ENCODE results near the gene TMEM121B. TPM values are rescaled to one million over a fixed set of nuclear protein-coding genes. Genes with fewer than 3 reads are reported as not detected.

TMEM121B gene
- total and polyA plus RNA-seq, 2 experiments from 2014 or later: 2.0 to 7.2 TPM

GRCh38 chr22:17167486-17167885, 46.3 kb upstream of the TMEM121B start (continued):
- TF ChIP-seq, protein P1, sequence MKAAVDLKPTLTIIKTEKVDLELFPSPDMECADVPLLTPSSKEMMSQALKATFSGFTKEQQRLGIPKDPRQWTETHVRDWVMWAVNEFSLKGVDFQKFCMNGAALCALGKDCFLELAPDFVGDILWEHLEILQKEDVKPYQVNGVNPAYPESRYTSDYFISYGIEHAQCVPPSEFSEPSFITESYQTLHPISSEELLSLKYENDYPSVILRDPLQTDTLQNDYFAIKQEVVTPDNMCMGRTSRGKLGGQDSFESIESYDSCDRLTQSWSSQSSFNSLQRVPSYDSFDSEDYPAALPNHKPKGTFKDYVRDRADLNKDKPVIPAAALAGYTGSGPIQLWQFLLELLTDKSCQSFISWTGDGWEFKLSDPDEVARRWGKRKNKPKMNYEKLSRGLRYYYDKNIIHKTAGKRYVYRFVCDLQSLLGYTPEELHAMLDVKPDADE (IDR thresholded peaks at IDR 0.05): no peak

DNA sequence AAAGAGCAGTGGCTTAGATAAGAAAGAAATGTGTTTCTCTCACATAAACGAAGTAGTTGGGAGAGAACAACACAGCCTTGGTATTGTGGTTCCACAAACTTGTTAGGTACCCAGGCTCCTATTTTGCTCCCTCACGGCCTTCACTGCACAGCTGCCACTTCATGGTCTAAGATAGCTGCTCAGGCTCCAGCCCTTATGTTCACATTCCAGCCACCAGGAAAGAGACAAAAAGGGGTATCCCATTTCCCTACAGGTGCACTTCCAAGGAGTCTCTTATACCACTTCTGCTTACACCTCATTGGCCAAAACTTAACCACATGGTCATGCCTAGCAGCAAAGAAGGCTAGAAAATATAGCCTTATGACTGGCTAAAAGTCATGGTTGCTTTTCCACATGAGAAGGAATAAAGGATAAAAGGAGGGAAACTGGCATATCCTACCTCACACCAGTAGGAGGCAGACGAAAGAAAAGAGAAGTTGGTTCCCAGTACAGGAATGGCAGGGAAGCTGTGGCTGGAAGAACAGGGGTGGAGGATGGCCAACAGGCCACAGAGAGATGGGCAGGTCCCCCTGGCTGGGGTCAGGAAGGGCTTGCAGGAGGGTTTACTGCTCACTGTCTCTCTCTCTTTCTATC, 43.3 kb upstream of the TMEM121B start:
- Histone ChIP-seq H2AFZ (no peak overlapping the region), H3K27ac (ENCODE audit: low read depth) (no peak overlapping the region), H4K20me1 (replicated peaks; ENCODE audit: insufficient read depth) (no peaks in the 10 kb centered on the region), H3K9me2 (ENCODE audit: insufficient read depth) (no peaks in the 10 kb centered on the region), H3K79me2 (replicated peaks; ENCODE audit: insufficient read depth) (no peaks in the 10 kb centered on the region), H3F3A (replicated peaks; ENCODE audit: low read depth) (no peaks in the 10 kb centered on the region; the same call in 1 of the 2 replicates), H3K27me3 (ENCODE audit: insufficient read depth) (peaks cover 7% of the 10 kb centered on the region; the same call in 1 of the 2 replicates), H3K4me2 (no peak overlapping the region), H3K4me3 (no peak overlapping the region), H3K4me1 (ENCODE audit: insufficient read depth) (peaks cover 5% of the 10 kb centered on the region; the same call in 1 of the 2 replicates), H3K36me3 (ENCODE audit: insufficient read depth) (no peaks in the 10 kb centered on the region)
- DNase-seq (ENCODE audit: low spot score): peak; percentile 76
- peak; percentile 71 for ATAC-seq
- TF ChIP-seq, protein P2, sequence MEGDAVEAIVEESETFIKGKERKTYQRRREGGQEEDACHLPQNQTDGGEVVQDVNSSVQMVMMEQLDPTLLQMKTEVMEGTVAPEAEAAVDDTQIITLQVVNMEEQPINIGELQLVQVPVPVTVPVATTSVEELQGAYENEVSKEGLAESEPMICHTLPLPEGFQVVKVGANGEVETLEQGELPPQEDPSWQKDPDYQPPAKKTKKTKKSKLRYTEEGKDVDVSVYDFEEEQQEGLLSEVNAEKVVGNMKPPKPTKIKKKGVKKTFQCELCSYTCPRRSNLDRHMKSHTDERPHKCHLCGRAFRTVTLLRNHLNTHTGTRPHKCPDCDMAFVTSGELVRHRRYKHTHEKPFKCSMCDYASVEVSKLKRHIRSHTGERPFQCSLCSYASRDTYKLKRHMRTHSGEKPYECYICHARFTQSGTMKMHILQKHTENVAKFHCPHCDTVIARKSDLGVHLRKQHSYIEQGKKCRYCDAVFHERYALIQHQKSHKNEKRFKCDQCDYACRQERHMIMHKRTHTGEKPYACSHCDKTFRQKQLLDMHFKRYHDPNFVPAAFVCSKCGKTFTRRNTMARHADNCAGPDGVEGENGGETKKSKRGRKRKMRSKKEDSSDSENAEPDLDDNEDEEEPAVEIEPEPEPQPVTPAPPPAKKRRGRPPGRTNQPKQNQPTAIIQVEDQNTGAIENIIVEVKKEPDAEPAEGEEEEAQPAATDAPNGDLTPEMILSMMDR (conservative IDR thresholded peaks at IDR 0.05; ENCODE audit: low read depth in 2 of 2): peak; percentile 59 to 79
- TF ChIP-seq, protein P3, sequence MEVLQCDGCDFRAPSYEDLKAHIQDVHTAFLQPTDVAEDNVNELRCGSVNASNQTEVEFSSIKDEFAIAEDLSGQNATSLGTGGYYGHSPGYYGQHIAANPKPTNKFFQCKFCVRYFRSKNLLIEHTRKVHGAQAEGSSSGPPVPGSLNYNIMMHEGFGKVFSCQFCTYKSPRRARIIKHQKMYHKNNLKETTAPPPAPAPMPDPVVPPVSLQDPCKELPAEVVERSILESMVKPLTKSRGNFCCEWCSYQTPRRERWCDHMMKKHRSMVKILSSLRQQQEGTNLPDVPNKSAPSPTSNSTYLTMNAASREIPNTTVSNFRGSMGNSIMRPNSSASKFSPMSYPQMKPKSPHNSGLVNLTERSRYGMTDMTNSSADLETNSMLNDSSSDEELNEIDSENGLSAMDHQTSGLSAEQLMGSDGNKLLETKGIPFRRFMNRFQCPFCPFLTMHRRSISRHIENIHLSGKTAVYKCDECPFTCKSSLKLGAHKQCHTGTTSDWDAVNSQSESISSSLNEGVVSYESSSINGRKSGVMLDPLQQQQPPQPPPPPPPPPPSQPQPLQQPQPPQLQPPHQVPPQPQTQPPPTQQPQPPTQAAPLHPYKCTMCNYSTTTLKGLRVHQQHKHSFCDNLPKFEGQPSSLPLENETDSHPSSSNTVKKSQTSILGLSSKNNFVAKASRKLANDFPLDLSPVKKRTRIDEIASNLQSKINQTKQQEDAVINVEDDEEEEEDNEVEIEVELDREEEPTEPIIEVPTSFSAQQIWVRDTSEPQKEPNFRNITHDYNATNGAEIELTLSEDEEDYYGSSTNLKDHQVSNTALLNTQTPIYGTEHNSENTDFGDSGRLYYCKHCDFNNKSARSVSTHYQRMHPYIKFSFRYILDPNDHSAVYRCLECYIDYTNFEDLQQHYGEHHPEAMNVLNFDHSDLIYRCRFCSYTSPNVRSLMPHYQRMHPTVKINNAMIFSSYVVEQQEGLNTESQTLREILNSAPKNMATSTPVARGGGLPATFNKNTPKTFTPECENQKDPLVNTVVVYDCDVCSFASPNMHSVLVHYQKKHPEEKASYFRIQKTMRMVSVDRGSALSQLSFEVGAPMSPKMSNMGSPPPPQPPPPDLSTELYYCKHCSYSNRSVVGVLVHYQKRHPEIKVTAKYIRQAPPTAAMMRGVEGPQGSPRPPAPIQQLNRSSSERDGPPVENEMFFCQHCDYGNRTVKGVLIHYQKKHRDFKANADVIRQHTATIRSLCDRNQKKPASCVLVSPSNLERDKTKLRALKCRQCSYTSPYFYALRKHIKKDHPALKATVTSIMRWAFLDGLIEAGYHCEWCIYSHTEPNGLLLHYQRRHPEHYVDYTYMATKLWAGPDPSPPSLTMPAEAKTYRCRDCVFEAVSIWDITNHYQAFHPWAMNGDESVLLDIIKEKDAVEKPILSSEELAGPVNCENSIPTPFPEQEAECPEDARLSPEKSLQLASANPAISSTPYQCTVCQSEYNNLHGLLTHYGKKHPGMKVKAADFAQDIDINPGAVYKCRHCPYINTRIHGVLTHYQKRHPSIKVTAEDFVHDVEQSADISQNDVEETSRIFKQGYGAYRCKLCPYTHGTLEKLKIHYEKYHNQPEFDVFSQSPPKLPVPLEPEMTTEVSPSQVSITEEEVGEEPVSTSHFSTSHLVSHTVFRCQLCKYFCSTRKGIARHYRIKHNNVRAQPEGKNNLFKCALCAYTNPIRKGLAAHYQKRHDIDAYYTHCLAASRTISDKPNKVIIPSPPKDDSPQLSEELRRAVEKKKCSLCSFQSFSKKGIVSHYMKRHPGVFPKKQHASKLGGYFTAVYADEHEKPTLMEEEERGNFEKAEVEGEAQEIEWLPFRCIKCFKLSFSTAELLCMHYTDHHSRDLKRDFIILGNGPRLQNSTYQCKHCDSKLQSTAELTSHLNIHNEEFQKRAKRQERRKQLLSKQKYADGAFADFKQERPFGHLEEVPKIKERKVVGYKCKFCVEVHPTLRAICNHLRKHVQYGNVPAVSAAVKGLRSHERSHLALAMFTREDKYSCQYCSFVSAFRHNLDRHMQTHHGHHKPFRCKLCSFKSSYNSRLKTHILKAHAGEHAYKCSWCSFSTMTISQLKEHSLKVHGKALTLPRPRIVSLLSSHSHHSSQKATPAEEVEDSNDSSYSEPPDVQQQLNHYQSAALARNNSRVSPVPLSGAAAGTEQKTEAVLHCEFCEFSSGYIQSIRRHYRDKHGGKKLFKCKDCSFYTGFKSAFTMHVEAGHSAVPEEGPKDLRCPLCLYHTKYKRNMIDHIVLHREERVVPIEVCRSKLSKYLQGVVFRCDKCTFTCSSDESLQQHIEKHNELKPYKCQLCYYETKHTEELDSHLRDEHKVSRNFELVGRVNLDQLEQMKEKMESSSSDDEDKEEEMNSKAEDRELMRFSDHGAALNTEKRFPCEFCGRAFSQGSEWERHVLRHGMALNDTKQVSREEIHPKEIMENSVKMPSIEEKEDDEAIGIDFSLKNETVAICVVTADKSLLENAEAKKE (CRISPR knock-in tag; IDR thresholded peaks at IDR 0.05): no peak
- no peak for TF ChIP-seq STAT1 (IDR thresholded peaks at IDR 0.05; ENCODE audit: unreplicated experiment)
- TF ChIP-seq JUNB (IDR thresholded peaks at IDR 0.05; ENCODE audit: unreplicated experiment): no peak
- TF ChIP-seq EZH2phosphoT487 (IDR thresholded peaks at IDR 0.05; ENCODE audit: unreplicated experiment): no peak
- TF ChIP-seq ZNF114 (CRISPR knock-in tag; IDR thresholded peaks at IDR 0.05): no peak
- no peak for TF ChIP-seq EZH2 (IDR thresholded peaks at IDR 0.05; ENCODE audit: low read depth, unreplicated experiment)
- no peak for TF ChIP-seq REST (IDR thresholded peaks at IDR 0.05; ENCODE audit: unreplicated experiment)
- Mint-ChIP-seq H3K27me3 (ENCODE audit: insufficient read depth, low read depth, poor library complexity) (peaks cover 7% of the 10 kb centered on the region), H3K27ac (no peak overlapping the region), H3K36me3 (ENCODE audit: low read depth) (no peaks in the 10 kb centered on the region), H3K4me3 (no peak overlapping the region), H3K9me3 (no peaks in the 10 kb centered on the region), H3K4me1 (peaks cover 9% of the 10 kb centered on the region; the same call in 1 of the 3 replicates)

Measured in GM23338 (cell line).